GM21737 (cell line): Measurements from ENCODE around the gene PTPRG.

ENCODE experiments used
- ATAC-seq: cut with Tn5 transposase; IDR thresholded peaks from one replicate; pipeline ENCODE4 v1.9.1; 2021; ENCODE audit warnings: mild to moderate bottlenecking, moderate library complexity; ENCODE audit not compliant: unreplicated experiment

Gene PTPRG

GRCh38 chr3:61562042-61562720 lies 810 bp downstream of the PTPRG start:
- no peak for ATAC-seq

DNA sequence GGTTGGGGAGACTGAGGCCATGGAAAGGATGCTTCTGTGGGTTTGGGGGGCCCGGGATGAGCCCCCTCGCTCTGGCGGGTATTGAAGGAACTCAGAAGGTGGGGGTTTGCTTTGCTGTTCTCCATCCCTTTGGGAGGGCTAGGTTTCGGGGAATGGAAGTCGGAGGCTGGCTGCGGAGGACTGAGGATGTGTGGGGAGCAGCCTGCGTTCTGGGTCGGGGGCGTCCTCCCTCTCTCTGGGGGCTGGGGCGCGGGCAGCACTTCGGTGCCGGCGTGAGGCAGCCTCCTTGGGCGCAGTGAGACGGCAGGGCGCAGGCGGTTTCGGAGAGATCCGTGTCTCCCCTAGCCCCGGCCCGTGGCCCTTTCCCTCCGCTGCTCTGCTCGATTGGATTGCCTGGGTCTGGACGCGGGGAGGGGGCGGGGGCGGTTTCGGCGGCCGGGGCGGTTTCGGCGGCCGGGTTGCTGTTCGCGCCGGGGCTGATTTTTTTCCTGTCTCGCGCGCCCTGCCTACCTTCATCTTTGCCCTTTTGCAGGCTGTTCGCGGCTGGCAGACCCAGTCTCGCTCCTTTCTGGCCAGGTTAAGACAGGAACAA lies 1.4 kb downstream of the PTPRG start:
- no peak for ATAC-seq

- ATAC-seq = no peak
Measured at GRCh38 chr3:61563313-61564271, 2.2 kb downstream of the PTPRG start.

- ATAC-seq = no peak
Measured at GRCh38 chr3:61564395-61565059, 3.2 kb downstream of the PTPRG start.

DNA sequence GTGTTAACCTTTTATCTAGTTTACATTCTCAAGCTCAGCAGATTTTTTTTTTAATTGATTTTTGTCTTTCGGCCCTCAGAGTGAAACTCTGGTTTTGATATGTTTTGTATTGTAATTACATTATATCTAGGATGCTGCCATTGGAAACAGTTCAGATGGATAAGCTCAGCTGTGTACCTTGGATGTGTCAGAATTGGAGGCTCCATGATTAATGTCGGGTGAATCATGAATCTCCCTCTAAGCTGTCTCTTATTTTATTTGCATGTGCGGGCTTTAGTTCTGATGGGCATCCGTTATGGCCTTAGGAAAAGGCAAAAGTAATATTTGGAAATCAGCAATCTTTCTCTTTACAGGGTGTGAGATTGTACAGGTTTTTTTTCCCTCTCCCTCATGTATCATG lies 4.2 kb downstream of the PTPRG start:
- ATAC-seq = no peak

DNA sequence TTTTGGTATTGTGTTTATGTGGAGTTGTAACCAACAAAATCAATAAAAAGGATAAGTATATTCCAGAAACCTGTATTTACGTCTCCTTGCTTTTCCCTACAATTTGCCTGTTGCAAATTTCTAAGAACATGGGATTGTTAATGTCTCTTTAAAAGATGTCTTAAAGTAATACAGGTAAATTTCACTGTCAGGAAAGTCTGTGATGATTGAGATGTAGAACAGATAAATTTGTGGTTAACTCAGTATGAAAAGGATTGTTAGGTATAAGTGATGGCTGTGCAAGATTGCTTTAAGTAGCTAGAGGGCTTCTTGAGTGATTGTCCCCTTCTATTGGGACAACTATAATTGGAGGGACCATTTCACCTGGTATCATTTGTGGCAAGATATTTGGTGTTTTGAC lies 6.8 kb downstream of the PTPRG start:
- ATAC-seq = no peak

DNA sequence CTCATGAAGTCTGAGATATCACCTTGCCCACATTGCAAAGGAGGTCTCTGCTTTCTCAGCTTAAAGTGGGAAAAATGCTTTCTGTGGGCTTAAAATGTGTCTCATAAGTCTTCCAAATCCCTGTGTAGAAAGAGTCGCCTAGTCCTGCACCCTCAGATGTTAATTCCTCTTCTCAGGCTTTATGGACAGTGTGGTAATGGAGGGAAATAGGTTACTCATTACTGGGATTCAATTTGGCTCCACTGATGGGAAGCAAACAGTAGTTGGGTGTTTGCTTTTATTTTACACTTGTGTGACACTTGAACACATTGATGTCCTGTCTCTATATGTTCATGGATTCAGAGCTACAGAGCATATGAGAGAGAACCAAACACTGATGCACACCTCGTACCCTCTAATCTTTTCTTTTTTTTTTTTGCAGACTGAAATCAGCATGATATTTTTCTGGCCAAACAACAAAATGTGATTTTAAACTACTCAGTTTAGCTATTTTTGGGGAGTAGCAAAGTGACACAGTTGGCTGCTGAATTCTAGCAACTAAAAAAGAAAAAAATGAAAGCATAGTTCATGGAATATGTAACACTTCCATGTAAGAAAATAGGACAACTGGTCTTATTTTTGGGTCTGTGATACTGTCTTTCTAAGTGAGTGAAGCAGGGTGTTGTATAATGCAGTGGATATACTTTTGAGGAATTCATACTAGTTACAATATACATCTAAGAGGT lies 8.6 kb downstream of the PTPRG start:
- no peak for ATAC-seq

DNA sequence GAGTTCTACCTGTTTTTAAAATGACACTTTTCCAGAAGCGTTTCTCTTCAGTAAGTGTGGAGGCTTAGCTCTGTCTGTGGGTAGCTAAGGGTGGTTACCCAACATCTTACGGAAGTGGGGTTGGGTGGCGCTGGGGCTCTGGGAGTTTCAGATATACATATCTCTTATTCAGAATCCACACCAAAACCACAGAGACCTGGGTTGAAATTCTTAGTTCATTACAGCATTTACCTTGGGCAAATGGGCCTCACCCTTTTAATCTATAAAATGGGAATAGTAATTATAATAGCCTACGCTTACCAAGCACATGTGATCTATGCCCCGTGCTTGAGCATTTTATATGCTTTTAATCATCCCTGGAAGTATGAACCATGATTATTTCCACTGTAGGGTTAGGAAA lies 9.4 kb downstream of the PTPRG start:
- no peak for ATAC-seq

GRCh38 chr3:61571516-61572336 lies 10.4 kb downstream of the PTPRG start:
- no peak for ATAC-seq

DNA sequence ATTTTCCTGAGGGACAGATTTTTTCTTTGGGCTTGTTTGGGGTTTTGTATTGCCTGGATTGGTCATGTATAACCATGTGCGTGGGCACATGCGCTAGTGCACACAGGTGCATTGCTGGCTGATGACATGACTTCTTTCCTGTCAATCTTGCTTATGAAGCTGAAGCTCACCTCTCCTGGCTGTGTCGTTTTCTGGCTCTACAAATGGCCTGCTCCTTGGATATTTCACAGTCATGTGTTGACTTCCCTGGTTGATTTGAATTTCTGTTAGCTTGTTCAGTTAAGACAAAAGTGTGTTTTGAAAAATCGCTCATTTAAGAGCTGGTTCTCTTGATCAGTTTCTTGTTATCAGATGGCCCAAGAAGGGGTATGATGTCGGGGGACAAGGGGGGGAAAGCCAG lies 11.5 kb downstream of the PTPRG start:
- ATAC-seq = no peak

- no peak for ATAC-seq
Measured at GRCh38 chr3:61573441-61573840, 12.1 kb downstream of the PTPRG start.

DNA sequence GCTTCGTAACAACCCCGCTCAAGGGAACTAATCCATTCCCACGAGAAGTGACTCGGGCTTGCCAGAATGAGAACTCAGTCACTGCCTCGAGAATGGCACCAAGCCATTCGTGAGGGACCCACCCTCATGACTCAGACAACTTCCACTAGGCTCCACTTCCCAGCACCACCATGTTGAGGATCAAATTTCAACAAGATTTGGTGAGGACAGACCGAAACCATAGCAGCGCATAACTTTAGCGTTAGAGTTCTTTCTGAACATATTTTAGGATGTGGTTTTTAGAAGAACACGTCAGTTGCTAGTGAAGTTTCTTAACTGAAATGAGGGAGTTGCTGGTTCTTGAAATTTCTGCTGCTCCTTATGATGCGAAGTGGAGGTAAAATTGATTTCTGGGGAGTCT lies 13.5 kb downstream of the PTPRG start:
- ATAC-seq = no peak

DNA sequence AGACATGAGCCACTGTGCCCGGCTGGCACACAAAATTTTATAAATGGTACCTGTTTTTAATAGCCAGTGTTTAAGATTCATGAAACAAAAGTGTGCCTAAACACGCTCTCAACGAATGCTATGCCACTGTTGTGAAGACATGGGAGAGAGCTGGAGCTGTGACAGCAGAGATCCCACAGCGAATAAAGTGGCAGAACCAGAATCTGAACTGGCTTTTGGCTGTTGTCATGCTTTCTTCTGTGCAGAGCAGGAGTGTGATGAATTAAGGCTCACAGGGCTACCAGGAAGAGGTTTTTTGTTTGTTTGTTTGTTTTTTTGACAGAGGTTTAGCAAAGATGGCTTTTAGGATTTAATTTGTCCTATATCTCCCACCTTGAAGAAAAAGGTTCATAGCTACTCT lies 14.5 kb downstream of the PTPRG start:
- ATAC-seq = no peak

- no peak for ATAC-seq
Measured at GRCh38 chr3:61577760-61578159, 16.4 kb downstream of the PTPRG start.

GRCh38 chr3:61578667-61579367 lies 17.4 kb downstream of the PTPRG start:
- no peak for ATAC-seq

DNA sequence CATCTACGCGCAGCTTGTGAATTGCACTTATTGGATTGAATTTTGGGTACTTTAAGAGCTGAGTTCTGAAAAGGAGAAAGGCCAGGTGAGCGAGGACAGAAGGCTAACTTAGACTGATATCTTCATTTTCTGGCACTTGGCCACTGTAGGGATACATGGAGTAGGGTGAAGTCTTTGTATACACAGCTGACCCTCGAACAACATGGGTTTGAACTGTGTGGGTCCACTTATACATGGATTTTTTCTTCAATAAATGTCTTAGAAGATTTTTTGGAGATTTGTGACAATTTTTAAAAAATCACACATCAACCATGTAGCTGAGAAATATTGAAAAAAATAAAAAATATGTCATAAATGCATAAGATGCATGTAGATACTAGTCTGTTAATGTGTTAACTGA lies 18.3 kb downstream of the PTPRG start:
- ATAC-seq = no peak

- no peak for ATAC-seq
Measured at GRCh38 chr3:61580982-61581643, 19.7 kb downstream of the PTPRG start.

DNA sequence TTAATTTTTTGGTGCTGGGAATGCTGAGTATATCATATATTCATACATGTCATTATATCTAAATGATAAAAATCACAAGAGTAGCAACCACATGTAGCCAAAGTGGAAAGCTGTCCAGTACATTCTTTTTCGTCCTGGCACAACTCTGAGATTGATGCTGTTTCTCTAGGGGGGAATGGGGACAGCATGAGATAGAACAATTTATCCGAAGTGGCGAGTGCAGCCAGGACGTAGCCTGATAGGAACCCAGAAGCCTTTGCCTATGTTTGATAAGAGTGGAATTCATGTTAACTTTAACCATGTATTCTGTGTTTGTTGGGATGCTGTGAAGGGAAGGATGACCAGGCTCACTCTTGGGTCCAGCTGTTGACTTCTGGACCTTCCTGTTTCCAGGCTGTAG lies 20.9 kb downstream of the PTPRG start:
- ATAC-seq = no peak

DNA sequence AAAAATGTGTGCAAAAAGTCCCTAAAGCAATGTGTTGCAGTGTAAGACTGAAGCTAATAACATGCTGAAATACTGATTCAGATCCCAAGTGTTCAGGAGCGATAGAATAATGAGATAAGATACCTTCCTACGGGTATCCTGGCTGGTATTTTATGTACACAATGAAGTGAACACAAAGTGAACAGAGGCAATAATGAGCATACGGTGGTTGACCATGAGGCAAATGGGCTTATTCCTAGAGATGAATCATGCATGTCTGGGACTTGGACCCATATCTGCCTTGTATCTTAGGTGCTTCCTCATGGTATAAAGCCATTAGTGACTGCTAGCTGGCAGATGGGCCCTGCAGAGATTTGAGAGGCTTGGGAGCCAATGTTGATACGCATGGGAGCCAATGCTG lies 21.5 kb downstream of the PTPRG start:
- no peak for ATAC-seq
